ENCODE data around the gene SPATA2.

The SPATA2 gene

DNA sequence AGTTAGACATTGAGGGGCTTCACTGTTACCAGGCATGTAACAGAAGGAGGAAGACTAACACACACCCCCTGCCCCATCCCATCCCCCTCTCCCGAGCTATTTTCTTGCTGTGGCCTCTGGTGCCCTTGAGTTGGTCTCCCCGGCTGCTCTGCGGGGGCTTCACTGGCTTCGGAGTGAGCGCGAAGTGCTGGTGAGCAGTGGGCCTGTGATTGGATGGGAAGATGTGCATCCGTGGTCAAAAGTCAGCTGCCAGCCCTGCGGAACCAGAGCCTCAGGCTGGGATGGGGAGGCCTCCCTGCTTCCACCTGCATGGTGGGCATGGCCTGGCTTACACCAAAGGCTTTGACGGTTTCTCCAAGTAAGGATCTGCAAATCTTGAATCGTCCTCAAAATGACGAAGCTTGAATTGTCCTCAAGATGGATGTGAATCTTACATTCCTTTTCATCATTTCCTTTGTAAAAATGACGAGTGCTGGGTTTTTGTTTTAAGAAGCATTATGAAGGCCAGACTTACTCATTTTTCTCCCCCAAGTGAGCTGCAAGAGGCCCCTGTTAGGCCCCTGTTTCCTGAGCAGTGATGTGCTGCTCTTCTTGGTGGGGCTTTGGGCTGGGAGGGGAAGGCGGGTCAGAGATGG, 23.7 kb downstream of the SPATA2 start:
- TF ChIP-seq POLR2AphosphoS5 (IDR thresholded peaks at IDR 0.05; ENCODE audit: low read depth, low read length) (no peak), SIN3A (IDR thresholded peaks at IDR 0.05; ENCODE audit: borderline replicate concordance, insufficient read depth, low read length) (no peak)

DNA sequence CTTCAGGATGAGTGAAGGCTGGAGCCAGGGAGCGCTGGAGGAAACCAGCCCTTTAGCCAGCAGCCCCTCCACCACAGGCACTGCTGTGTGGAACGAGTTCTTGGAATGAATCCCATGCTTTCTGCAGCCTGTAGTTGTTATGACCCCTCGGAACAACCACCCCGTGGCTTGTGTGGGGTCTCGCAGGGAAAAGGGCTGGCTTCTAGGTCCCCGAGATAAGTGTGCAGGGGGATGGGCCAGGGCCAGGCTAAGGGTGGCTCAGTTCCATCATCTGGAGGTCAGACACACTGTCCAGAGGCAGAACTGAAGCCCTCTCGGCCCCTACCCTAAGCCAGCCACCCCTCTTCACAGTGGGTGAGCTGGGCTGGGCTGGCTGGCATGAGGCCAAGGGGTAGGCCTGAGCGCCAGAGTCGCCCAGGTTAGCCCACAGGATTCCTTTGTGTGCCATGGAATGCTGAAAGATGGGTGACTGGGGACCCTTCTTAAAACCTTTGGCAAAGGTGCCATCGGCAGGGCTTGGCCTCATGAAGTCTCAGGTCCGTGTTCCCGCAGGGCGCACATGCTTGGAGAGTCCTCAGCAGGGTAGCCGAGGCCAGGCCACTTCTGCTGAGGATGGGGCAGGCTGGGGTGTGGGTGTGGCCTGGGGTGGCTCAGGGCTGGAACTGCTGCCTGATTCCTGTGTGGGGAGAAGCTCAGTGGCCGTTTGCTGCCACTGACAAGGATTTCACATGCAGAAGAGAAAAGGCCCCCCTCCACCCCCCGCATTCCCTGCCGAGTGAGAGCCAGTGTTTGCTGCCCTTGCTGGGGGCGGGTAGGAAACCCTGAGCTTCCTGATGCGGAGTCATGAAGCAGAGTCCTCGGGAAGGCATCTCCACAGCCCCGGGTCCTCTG, 24.6 kb downstream of the SPATA2 start:
- TF ChIP-seq REST (IDR thresholded peaks at IDR 0.05; ENCODE audit: insufficient read depth in 1 of 2, low read depth in 2 of 2, low read length in 2 of 2) (no peak), FOXP2 (optimal IDR thresholded peaks at IDR 0.05; ENCODE audit: borderline replicate concordance, extremely low read depth, extremely low read length, insufficient read depth) (no peak), SIN3A (IDR thresholded peaks at IDR 0.05; ENCODE audit: borderline replicate concordance, insufficient read depth, low read length) (no peak), TAF1 (IDR thresholded peaks at IDR 0.05; ENCODE audit: borderline replicate concordance, insufficient read depth, low read length) (no peak), POLR2AphosphoS5 (IDR thresholded peaks at IDR 0.05; ENCODE audit: low read depth, low read length) (no peak)

DNA sequence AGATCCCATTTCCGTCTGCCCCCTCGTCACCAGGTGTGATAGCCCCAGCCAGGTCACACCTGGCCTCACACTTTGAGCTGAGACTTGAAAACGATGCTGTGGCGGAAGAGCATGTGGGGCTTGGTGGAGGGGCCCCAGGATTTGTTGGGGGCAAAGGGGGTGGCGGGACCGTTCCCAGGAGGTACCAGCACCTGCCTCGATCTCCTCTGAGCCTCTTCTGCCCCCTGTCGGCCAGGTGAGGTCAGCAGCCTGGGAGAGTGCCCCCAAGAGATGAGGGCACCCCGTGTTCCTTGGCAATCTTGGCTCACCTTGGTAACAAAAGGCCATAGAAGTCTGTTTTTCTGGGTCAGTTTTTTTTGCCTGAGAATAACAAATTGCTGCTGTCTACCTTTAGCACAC, 25.4 kb downstream of the SPATA2 start:
- TF ChIP-seq FOXP2 (optimal IDR thresholded peaks at IDR 0.05; ENCODE audit: borderline replicate concordance, extremely low read depth, extremely low read length, insufficient read depth) (no peak), POLR2AphosphoS5 (IDR thresholded peaks at IDR 0.05; ENCODE audit: low read depth, low read length) (no peak), SIN3A (IDR thresholded peaks at IDR 0.05; ENCODE audit: borderline replicate concordance, insufficient read depth, low read length) (no peak), REST (IDR thresholded peaks at IDR 0.05; ENCODE audit: insufficient read depth in 1 of 2, low read depth in 2 of 2, low read length in 2 of 2) (no peak)

DNA sequence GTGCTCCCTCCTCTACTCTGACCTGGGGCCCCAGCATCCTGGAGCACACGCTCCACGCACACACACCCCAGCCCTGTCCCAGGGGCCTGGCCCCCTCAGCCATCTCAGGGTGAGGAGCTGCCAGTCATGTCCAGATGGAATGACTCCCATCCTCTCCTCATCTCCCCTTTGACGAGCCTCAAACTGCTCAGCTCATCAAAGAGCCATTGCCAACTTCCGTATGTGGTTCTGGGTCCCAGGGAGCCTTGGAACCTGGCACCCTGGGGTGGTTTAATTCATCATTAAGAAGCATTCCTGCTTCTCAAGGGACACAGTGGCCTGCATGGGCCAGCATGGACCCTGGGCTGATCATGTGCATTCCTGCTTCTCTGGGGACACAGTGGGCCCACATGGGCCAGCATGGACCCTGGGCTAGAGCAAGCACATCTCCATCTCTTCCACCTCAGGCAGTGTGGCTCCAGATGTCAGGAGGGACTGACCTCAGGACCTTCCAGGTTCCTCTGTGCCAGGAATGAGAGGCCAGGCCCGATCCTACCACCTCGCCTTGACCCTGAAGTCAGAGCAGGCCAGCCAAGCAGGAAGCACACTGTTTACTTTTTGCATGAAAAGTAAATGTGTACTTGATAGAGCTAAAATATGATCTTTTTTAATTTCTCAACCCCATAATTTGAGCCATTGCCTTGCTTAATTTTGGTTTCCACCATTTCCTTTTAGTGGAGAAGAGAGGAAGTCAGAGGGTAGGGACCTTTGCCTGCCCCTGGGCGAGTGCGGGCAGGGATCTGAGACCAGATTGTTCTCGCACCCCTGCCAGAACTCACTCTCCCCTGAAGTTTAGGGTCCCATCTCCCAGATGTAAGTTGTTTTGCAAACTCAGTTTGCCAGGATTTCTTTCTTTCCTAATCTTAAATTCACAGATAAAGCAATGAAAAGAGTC, 26.1 kb downstream of the SPATA2 start:
- no peak for TF ChIP-seq SIN3A (IDR thresholded peaks at IDR 0.05; ENCODE audit: borderline replicate concordance, insufficient read depth, low read length)
- TF ChIP-seq REST (IDR thresholded peaks at IDR 0.05; ENCODE audit: insufficient read depth in 1 of 2, low read depth in 2 of 2, low read length in 2 of 2) = no peak
- no peak for TF ChIP-seq TAF1 (IDR thresholded peaks at IDR 0.05; ENCODE audit: borderline replicate concordance, insufficient read depth, low read length)
- TF ChIP-seq FOXP2 (optimal IDR thresholded peaks at IDR 0.05; ENCODE audit: borderline replicate concordance, extremely low read depth, extremely low read length, insufficient read depth) = no peak
- TF ChIP-seq POLR2AphosphoS5 (IDR thresholded peaks at IDR 0.05; ENCODE audit: low read depth, low read length) = no peak
